HUES64 (cell line): Measurements from ENCODE around the gene MVK.

Experiments used
- H3K27ac ChIP-seq: 2 replicates; pipeline ENCODE4 v1.7.0; 2013; ENCODE audit warnings: low read depth, low read length, inconsistent platforms
- H3K27me3 ChIP-seq: 2 replicates; pipeline ENCODE4 v1.6.1; 2013; ENCODE audit warnings: mild to moderate bottlenecking, low read length; ENCODE audit not compliant: insufficient read depth
- H3K36me3 ChIP-seq: 2 replicates; pipeline ENCODE4 v1.6.1; 2013; ENCODE audit warnings: mild to moderate bottlenecking, low read length; ENCODE audit not compliant: insufficient read depth
- H3K4me1 ChIP-seq: 2 replicates; pipeline ENCODE4 v1.6.1; 2013; ENCODE audit warnings: mild to moderate bottlenecking, low read length, moderate library complexity; ENCODE audit not compliant: insufficient read depth
- H3K4me3 ChIP-seq: 2 replicates; pipeline ENCODE4 v1.5.1; 2013; ENCODE audit warnings: mild to moderate bottlenecking, low read length, moderate library complexity
- H3K9ac ChIP-seq: 2 replicates; pipeline ENCODE4 v1.6.1; 2013; ENCODE audit warnings: mild to moderate bottlenecking, low read depth, low read length
- H3K9me3 ChIP-seq: 2 replicates; pipeline ENCODE4 v1.6.1; 2013; ENCODE audit warnings: low read depth, low read length; ENCODE audit not compliant: insufficient read depth
- WGBS: fragments of 150-250, 120-280 bp; methylation state at CpG from one replicate; pipeline ENCODE4 v1.1.7; 2013; ENCODE audit warnings: missing lambda C conversion rate; 5-methylcytosine and 5-hydroxymethylcytosine counted together

Gene MVK

DNA sequence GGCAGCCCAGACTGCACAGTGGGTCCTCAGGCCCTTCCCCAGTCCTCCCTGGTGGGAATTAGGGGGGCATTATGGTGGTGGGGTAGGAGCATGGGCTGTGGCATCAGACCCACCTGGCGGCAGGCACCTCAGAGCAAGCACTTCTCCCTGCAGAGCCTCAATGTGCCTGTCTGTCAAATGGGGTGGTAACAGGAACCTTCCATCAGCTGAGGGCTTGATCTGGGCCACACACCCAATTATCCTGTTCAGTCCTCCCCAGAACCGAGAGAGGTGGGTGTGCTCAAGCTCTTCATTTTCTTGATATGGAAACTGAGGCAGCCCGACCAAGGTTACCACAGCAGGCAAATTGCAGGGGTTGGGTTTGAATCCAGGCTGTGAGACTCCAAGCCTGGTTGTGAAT is 38.4 kb downstream of the MVK start:
- Histone ChIP-seq H3K9me3 (no peaks in the 10 kb centered on the region), H3K27me3 (no peaks in the 10 kb centered on the region), H3K9ac (no peak overlapping the region), H3K27ac (no peak overlapping the region), H3K4me3 (no peak overlapping the region), H3K4me1 (peaks cover 4% of the 10 kb centered on the region; the same call in 1 of the 2 replicates), H3K36me3 (no peaks in the 10 kb centered on the region)
- 97% methylated on average over 3 of the region's 3 CpGs for WGBS

DNA sequence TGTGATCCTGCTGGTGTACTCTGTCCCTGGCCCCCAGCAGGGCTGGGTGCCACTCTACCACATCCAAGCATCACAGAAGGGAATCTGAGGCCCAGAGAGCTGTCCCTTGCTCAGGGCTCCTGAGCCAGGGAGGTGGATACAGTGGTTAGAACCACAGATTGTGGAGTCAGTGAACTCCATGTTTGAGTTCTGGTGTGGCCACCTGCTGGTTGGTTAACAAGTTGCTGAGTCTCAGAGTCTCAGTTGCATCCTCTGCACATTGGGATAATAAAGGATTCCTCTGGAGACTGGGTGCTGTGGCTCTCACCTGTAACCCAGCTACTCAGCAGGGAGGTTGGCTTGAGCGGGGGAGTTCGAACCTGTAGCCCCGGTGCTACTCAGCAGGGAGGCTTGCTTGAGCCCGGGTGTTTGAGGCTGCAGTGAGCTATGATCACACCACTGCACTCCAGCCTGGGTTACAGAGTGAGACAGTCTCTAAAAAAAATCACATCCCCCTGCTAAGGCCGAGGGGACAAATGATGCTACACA is 39.4 kb downstream of the MVK start:
- H3K27me3 ChIP-seq, result no peaks in the 10 kb centered on the region

DNA sequence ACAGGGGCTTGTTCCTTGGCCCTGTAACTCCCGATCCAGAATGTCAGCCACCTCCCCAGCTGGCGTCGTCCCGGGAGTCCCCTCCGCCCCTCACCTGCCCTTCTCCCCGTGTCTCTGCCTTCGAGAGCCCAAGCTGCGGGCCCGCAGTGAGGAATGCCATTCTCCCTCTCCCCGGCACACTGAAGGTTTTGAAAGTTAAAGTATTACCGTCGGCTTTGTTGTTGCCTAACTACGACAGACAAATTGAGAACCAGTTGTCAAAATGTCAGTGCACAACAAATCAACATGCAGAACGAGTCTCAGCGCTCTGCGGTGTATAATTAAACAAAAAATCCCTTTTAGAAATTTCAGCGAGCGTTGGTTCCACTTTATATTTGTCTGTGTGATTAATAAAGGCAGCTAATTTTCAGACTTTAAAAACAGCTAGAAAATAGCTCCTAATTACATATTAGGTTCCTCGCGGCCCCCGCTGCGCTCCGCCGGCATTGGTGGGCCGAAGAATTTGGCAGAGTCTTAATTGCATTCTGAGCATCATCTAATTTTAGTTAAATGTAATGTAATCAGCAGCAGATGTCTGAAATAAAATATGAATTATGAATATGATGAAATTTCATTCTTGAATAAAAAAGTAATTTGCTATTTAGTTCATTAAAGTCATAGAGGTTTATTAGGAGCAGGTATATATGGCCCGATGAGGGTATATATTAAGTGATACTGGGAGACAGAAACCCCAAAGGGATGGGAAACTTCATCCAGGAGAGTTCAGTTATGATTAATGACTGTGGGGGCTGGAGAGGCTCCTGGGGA is 40.3 kb downstream of the MVK start:
- WGBS, result 79% methylated on average over 25 of the region's 26 CpGs

More for the DNA sequence above, 39.4 kb downstream of the MVK start:
- Histone ChIP-seq H3K36me3 (no peaks in the 10 kb centered on the region), H3K27ac (no peak overlapping the region), H3K9ac (no peak overlapping the region), H3K9me3 (no peaks in the 10 kb centered on the region), H3K4me1 (peaks cover 4% of the 10 kb centered on the region; the same call in 1 of the 2 replicates), H3K4me3 (no peak overlapping the region)
- WGBS, result 54% methylated on average over 5 of the region's 5 CpGs

GRCh38 chr12:109615556-109616229 is 42.1 kb downstream of the MVK start:
- Histone ChIP-seq H3K9me3 (no peaks in the 10 kb centered on the region), H3K4me1 (peaks cover 4% of the 10 kb centered on the region; the same call in 1 of the 2 replicates), H3K9ac (no peak overlapping the region), H3K27me3 (no peaks in the 10 kb centered on the region), H3K36me3 (no peaks in the 10 kb centered on the region), H3K4me3 (no peak overlapping the region), H3K27ac (no peak overlapping the region)
- 92% methylated on average over 12 of the region's 14 CpGs for WGBS

More for the DNA sequence above, 40.3 kb downstream of the MVK start:
- Histone ChIP-seq H3K4me3 (no peak overlapping the region), H3K9me3 (no peaks in the 10 kb centered on the region), H3K36me3 (no peaks in the 10 kb centered on the region), H3K4me1 (peaks cover 4% of the 10 kb centered on the region; the same call in 1 of the 2 replicates), H3K27me3 (no peaks in the 10 kb centered on the region), H3K9ac (no peak overlapping the region), H3K27ac (no peak overlapping the region)

DNA sequence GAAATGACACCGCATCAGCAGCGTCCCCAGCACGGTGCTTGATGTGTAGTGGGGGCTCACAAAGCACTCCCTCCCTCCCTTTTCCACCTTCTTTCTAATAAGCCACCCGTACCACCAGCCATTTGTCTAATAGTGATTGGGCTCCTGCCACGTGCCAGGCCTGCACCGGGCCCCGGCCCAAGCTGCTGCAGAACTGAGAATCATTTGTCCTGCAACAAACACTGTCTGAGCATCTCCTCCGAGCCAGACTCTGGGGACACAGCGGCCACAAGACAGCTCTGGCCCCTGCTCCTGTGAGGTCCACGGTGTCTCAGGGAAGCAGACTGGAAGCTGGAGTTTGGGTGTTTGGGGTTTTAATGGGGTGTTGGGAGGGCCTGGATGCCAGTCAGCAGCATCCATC is 43.9 kb downstream of the MVK start:
- H3K27ac ChIP-seq, result no peak overlapping the region

DNA sequence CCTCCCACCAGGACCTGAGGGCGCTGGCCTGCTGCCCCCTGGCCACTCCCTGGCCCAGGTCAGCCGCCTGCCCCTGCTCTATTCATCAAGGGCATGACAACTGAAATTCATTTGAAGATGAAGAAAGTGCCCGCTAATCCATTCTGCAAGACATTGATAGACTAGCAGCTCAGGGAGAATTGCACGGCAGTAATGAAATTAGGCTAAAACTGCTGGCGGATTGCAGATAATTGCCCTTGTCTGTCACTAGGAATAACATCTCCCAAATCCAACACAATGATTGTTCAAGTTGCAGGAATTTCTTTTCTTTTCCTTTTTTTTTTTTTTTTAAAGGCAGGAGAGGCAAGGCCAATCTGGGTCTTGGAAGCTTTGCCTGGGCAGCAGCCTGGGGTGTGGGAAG is 44.5 kb downstream of the MVK start:
- no peaks in the 10 kb centered on the region for H3K27me3 ChIP-seq
- 91% methylated on average over 5 of the region's 5 CpGs for WGBS
- no peaks in the 10 kb centered on the region for H3K9me3 ChIP-seq
- no peak overlapping the region for H3K4me3 ChIP-seq
- H3K36me3 ChIP-seq, result no peaks in the 10 kb centered on the region
- H3K4me1 ChIP-seq, result peaks cover 12% of the 10 kb centered on the region
- no peak overlapping the region for H3K9ac ChIP-seq
- H3K27ac ChIP-seq, result no peak overlapping the region

More for the DNA sequence above, 43.9 kb downstream of the MVK start:
- no peak overlapping the region for H3K4me3 ChIP-seq
- 89% methylated on average over 10 of the region's 10 CpGs for WGBS
- H3K27me3 ChIP-seq, result no peaks in the 10 kb centered on the region
- no peaks in the 10 kb centered on the region for H3K9me3 ChIP-seq
- H3K4me1 ChIP-seq, result peaks cover 12% of the 10 kb centered on the region
- no peaks in the 10 kb centered on the region for H3K36me3 ChIP-seq
- no peak overlapping the region for H3K9ac ChIP-seq

DNA sequence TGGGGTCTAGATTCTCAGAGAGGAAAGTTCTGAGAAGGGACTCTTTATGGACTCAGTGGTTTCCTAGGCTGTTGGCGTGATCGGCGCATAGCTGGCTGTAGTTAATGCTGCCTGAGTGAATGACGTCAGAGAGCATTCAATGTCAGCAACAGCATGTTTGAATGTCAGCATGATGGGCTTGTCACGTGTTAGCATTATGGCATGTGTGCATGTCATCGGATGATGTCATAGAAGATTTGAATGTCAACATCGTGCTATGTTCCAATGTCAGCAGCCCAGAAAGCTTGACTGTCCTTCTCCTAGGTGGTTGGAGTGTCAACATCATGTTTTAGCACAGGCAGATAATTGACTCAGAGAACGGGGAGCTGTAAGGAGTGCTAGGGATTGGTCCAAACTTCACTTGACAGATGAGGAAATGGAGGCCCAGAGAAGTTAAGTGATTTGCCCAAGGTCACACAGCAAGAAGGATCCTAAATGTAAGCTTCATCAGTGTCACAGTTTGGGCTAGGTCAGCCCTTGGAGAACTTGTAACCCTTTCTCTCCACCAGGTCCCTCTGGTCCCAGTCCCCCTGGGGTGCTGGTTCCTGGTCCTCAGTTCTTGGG is 45.5 kb downstream of the MVK start:
- 94% methylated on average over 8 of the region's 8 CpGs for WGBS
- Histone ChIP-seq H3K36me3 (no peaks in the 10 kb centered on the region), H3K9ac (no peak overlapping the region), H3K9me3 (no peaks in the 10 kb centered on the region), H3K4me3 (no peak overlapping the region), H3K27ac (no peak overlapping the region), H3K27me3 (no peaks in the 10 kb centered on the region), H3K4me1 (peaks cover 8% of the 10 kb centered on the region)

GRCh38 chr12:109621211-109621694 is 47.7 kb downstream of the MVK start:
- no peak overlapping the region for H3K27ac ChIP-seq
- H3K9me3 ChIP-seq, result no peaks in the 10 kb centered on the region
- no peak overlapping the region for H3K9ac ChIP-seq
- H3K4me1 ChIP-seq, result peaks cover 8% of the 10 kb centered on the region
- H3K36me3 ChIP-seq, result no peaks in the 10 kb centered on the region
- no peak overlapping the region for H3K4me3 ChIP-seq
- 60% methylated on average over 1 of the region's 1 CpG for WGBS
- no peaks in the 10 kb centered on the region for H3K27me3 ChIP-seq

DNA sequence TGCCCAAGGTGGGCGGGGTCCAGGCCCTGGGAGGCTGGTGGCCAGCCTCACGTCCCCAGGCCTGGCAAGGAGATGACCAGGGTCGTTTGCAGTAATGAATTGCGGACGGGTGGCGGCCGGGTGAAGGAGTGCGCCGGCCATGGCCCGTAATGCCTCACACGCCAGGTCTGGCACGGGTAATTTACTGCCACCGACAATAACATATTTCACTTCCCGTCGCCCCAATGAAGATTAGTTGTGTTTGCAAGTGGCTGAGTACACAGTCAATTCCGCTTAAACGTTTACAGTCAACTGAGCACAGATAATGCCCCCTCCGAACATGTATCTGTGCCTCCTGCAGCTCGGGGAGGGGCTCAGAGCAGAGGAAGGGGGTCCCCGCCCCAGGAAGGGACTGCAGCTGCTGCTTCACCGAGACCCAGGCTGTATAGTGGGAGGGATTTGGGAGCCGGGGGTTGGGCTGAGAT is 48.3 kb downstream of the MVK start:
- no peak overlapping the region for H3K27ac ChIP-seq
- WGBS, result 82% methylated on average over 20 of the region's 22 CpGs

GRCh38 chr12:109624467-109624866 is 50.9 kb downstream of the MVK start:
- Histone ChIP-seq H3K4me3 (no peak overlapping the region), H3K9me3 (no peaks in the 10 kb centered on the region), H3K27me3 (no peaks in the 10 kb centered on the region), H3K27ac (no peak overlapping the region), H3K4me1 (peaks cover 8% of the 10 kb centered on the region), H3K36me3 (no peaks in the 10 kb centered on the region), H3K9ac (no peak overlapping the region)
- WGBS, result 75% methylated on average over 8 of the region's 8 CpGs

More for the DNA sequence above, 48.3 kb downstream of the MVK start:
- Histone ChIP-seq H3K9me3 (no peaks in the 10 kb centered on the region), H3K27me3 (no peaks in the 10 kb centered on the region), H3K36me3 (no peaks in the 10 kb centered on the region), H3K4me3 (no peak overlapping the region), H3K9ac (no peak overlapping the region), H3K4me1 (peaks cover 8% of the 10 kb centered on the region)

DNA sequence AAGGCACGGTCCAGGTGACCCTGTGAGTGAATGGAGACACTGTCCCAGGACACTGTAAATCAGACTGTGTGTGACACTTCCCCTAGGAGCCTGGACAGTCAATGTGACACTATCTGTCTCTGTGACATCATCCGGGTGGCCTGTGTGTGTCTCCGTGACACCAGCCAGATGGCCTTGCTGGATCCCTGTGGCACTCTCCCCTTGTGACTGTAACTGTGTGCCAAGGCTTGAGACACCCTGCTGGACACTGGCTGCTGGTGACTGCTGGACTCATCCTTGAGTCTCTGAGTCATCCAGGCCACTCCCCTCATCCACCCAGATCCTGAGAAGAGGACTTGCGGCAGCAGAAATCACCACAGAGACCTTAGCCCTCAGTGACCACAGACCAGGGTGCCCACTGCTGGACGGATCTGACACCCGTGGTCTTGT is 51.6 kb downstream of the MVK start:
- H3K36me3 ChIP-seq, result no peaks in the 10 kb centered on the region
- WGBS, result 90% methylated on average over 6 of the region's 6 CpGs
- no peaks in the 10 kb centered on the region for H3K9me3 ChIP-seq
- no peak overlapping the region for H3K4me3 ChIP-seq
- no peak overlapping the region for H3K9ac ChIP-seq
- H3K27ac ChIP-seq, result no peak overlapping the region
- peaks cover 8% of the 10 kb centered on the region for H3K4me1 ChIP-seq
- no peaks in the 10 kb centered on the region for H3K27me3 ChIP-seq
